Middle frontal gyrus (tissue), 1 donor: ENCODE data around the gene WNT4.

Experiments
- DNase-seq: peaks from one replicate; pipeline ENCODE4 v3.0.0-alpha.2; 2015; ENCODE audit warnings: low spot score; ENCODE audit errors: extremely low spot score

The WNT4 gene

GRCh38 chr1:22143065-22144033, at the start of gene WNT4:
TSS of gene WNT4 (minus strand) at chr1:22143097. CDS start at chr1:22142922, 175 bp downstream.
- DNase-seq: no peak

- no peak for DNase-seq
These were observed 47.8 kb upstream of the WNT4 start for GRCh38 chr1:22190731-22191130.

DNA sequence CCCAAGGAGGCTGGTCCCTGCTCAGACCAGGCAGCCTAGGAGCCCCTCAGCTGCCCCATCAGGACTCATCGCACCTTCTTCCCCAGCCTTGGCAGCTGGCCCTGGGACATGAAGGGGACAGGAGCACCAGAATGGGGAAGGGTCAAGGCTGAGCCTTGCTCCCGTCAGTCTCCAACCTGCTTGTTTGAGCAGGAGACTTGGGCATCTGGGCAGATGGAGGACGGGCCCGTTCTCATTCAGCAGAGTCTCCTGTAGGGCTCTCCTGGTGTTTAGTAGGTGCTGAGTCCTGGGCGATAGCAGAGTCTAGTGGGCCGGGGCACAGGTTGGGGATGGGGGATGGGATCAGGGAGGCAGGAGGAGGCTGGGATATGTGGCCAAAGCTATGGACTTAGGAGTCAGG, 47.4 kb upstream of the WNT4 start:
- DNase-seq: no peak

GRCh38 chr1:22189619-22190018, 46.7 kb upstream of the WNT4 start:
- no peak for DNase-seq

DNA sequence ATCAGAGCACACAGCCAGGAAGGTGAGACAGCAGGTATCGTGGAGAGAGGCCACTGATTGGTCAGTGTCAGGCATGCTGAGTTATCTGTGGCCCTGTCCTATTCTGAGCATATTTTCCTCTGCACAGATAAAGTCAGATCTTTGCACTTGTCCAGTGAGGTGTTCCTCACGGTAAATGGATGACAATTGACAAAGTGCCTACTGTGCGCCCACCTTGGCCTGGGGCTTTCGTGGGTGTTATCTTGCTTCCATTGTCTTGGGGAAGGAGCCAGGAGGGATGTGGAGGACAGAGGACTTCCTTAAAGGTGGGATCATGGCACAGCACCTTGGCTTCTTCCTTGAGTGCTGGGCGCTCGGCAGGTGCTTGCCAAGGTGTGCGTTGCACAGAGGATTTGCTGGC, 46.0 kb upstream of the WNT4 start:
- DNase-seq: no peak

- no peak for DNase-seq
These were observed 45.5 kb upstream of the WNT4 start for GRCh38 chr1:22188436-22188835.

DNA sequence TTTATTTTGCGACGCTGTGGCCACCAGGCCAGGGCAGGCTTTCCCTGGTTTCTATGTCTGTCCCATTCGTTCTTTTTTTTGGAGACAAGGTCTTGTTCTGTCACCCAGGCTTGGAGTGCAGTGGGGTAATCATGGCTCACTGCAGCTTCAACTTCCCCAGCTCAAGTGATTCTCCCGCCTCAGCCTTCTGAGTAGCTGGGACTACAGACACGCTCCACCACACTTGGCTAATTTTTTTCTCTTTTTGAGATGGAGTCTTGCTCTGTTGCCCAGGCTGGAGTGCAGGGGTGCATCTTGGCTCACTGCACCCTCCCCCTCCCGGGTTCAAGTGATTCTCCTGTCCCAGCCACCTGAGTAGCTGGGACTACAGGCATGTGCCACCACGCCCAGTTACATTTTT, 43.4 kb upstream of the WNT4 start:
- no peak for DNase-seq

DNA sequence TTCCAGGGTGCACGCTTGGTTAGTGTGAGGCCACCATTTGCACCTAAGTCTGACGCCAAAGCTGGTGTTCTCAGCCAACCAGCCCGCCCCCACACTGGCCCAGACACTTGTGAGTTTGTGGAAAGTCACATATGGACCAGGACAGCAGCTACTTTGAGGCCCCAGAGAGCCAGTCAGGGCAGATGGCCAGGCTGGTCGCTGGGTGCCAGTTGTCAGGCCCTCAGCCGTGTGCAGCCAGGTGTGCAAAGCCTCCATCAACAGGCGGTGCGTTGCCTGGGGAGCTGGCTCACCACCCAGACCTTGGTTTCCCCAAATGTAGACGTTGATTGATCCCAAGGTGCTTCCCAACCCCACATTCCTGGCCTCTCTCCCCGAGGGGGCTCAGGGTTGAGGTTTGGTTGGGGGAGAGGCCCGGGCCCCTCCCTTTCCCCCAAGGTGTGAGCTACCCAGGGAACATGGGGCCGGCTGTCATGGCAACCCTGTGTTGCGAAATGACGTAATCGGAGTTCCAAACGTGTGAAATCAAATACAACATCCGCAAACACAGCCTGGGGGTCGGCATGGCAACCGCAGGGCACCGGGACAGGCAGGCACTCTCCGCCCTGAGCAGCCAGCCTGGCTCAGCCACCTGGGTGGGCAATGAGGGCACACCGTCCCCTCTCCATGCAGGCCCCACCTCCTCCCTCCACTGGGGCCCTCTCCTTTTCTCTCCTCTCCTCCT, 42.2 kb upstream of the WNT4 start:
- DNase-seq: no peak

DNA sequence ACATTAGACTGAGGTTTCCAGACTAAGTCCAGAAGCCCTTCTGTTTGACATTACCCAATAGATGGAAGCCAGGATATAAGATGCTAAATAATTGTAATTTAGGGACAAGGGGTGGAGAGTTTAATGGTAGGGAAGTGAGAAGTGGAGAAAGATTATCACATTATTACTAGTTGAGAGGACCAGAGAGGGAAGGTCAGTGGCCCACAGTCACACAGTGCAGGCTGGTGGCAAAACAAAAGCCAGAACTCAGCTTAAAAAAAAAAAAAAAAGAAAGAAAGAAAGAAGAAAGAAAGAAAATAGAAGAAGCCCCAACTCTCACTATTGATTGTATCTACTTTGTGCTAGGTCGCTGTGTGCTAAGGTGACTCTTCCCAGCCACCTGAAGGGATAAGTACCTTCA, 41.6 kb upstream of the WNT4 start:
- no peak for DNase-seq

GRCh38 chr1:22182715-22183114, 39.8 kb upstream of the WNT4 start:
- no peak for DNase-seq

- no peak for DNase-seq
These were observed 36.4 kb upstream of the WNT4 start for GRCh38 chr1:22179197-22179803.

GRCh38 chr1:22177354-22178003, 34.6 kb upstream of the WNT4 start:
- DNase-seq: no peak

- no peak for DNase-seq
These were observed 33.4 kb upstream of the WNT4 start for GRCh38 chr1:22176258-22176657.

DNA sequence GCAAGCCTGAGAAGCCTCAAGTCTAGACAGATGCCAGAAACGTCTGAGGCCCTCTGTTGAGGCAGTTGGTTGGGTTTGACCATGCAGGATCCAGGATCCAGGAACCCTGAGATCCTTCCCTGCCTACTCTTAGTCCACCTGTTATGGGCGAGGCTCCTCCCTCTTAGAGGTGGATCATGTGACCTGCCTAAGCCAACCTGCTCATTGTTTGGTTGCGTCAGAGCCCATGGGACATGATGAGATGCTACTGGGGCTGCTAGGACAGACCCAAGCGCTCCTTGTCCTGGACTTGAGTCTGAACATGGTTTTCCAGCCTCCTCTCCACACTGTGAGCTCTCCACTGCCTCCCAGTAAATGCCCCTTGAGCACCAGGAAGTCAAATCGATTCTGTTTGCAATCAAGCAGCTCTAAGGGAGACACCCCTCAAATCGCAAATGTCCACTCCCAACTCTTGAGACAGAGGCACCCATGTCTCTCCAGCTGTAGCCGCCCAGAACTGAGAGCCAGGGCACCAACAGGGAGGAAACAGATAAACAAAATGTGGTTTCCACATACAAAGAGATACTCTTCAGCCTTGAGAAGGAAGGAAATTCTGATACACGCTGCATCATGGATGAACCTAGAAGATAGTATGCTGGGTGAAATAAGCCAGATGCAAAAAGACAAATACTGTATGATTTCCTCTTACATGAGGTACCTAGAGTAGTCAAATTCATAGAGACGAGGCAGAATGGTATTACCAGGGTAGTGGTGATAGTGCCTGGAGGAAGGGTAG, 31.7 kb upstream of the WNT4 start:
- no peak for DNase-seq

DNA sequence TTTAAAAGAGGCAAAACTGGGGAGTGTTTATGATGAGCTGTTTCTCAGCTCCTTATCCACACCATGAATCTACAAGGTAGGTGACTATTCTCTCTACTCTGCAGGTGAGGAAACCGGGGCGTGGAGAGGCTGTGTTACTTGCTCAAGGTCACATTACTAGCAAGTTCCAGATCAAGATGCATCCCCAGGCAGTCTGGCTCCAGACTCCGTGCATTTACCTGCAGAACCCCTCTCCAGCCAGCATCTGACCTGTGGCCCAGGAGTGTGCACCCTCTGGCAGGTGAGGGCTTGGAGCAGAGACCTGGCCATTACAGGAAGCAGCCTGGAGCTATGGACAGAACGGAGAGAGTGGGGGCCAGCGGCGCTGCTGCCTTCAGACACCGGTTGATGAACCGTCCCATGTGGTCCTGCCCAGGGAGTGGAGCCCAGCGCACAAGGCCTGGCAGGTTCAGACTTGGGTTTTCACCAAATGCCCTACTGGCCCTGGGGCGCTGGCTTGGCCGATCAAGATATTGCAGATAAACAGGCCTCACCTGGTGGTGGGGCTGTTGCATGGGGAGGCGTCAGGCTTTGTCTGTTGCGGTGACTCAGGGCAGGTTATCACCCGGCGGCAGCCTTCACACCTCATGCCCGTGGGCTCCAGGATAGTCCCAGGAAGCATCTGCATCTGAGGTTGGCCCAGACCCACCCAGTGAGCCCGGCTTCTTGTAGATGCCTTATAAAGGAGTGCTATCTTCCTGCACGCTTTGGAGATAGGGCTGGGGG, 29.2 kb upstream of the WNT4 start:
- DNase-seq: no peak

- DNase-seq: no peak
These were observed 26.9 kb upstream of the WNT4 start for GRCh38 chr1:22169816-22170215.

- DNase-seq: no peak
These were observed 25.6 kb upstream of the WNT4 start for GRCh38 chr1:22168412-22168973.

DNA sequence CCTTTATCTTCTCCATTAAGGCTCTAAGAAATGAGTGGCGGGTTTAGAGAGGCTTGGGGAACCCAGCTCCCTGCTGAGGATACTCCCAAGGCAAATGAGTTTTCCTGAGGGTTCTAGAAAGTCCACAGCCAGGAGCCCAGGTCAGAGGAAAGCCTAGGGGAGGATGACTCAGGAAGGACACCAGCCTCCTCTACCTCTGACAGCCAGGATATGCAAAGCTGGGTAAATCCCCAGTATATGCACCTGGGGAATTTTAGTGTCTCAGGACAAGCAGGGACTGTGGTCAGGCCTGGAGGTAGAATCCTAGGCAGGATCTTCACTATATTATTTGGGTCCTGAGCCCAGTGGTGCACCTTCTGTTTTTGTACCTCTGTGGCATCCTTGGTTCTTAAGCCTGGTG, 23.5 kb upstream of the WNT4 start:
- no peak for DNase-seq
